ENCODE results near the gene MRPL33.

DNA sequence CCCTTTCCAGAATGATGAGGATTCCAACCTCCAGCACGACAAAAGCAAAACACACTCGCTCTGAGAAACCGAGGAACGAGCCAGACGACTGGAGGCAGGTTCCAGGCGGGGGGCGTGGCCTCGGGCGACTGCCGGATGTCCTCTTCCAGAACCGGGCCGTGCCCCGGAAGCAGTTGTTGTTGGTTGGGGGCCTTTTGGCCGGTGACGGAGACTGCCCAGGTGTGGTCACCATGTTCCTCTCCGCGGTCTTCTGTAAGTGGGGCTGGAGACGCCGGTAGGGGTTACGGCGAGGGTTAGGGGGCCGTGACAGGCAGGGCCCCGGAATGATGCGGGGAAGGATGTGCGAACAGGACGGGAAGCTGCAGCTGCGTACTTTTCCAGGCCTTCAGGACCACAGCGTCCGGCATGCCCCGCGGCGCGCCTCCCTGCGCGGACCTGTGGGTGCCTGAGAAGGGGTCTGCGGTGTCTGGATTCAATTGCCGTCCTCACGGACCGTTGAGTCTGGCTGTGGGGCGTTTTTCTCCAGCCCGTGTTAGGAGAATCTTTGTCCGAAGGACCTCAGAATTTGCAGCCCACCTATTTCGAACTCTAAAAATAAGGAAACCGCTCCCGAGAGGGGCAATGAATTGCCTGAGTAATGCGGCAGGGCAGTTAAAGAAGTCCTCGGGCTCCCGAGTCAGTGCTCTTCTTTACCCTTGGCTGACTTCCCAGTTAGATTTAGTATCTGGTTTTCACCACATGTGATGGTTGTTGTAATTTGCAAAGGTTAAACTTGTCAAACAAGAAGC, at the start of gene MRPL33:
- peak in 1 of 2 donors; percentile 64 for TF ChIP-seq POLR2A (IDR thresholded peaks at IDR 0.05)
- TF ChIP-seq EP300 (IDR thresholded peaks at IDR 0.05), result no peak
- TF ChIP-seq, protein P1, sequence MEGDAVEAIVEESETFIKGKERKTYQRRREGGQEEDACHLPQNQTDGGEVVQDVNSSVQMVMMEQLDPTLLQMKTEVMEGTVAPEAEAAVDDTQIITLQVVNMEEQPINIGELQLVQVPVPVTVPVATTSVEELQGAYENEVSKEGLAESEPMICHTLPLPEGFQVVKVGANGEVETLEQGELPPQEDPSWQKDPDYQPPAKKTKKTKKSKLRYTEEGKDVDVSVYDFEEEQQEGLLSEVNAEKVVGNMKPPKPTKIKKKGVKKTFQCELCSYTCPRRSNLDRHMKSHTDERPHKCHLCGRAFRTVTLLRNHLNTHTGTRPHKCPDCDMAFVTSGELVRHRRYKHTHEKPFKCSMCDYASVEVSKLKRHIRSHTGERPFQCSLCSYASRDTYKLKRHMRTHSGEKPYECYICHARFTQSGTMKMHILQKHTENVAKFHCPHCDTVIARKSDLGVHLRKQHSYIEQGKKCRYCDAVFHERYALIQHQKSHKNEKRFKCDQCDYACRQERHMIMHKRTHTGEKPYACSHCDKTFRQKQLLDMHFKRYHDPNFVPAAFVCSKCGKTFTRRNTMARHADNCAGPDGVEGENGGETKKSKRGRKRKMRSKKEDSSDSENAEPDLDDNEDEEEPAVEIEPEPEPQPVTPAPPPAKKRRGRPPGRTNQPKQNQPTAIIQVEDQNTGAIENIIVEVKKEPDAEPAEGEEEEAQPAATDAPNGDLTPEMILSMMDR (IDR thresholded peaks at IDR 0.05), result no peak
